Mucosa of gallbladder (tissue), 1 donor: ENCODE measurements around the gene TNFAIP8L1. TPM values are rescaled to one million over a fixed set of nuclear protein-coding genes. Genes with fewer than 3 reads are reported as not detected.
A peak's percentile ranks its signal among the peaks of the same experiment; 100 is the strongest.

Experiments used
- DNase-seq: peaks from one replicate; pipeline ENCODE4 v3.0.0-alpha.2; 2020; ENCODE audit warnings: low spot score
- total RNA-seq: library from RNA; stranded (reverse); gene quantifications from one replicate; pipeline ENCODE4 v1.2.1, GENCODE V29; 2021
- donor health status: DM: no; HTN: no; CAD: no.

The TNFAIP8L1 gene
- total RNA-seq, 1 donor from 2014 or later, result 7.3 TPM

GRCh38 chr19:4609878-4610511 is 29.3 kb upstream of the TNFAIP8L1 start:
- no peak for DNase-seq

- DNase-seq, result no peak
Observed at GRCh38 chr19:4613254-4613751, 26.0 kb upstream of the TNFAIP8L1 start.

GRCh38 chr19:4618019-4618418 is 21.3 kb upstream of the TNFAIP8L1 start:
- no peak for DNase-seq

GRCh38 chr19:4619668-4620294 is 19.5 kb upstream of the TNFAIP8L1 start:
- no peak for DNase-seq

- no peak for DNase-seq
Observed at GRCh38 chr19:4620675-4621074, 18.6 kb upstream of the TNFAIP8L1 start.

GRCh38 chr19:4622695-4623421 is 16.5 kb upstream of the TNFAIP8L1 start:
- no peak for DNase-seq

GRCh38 chr19:4624301-4624700 is 15.0 kb upstream of the TNFAIP8L1 start:
- no peak for DNase-seq

- DNase-seq, result no peak
Observed at GRCh38 chr19:4624733-4625362, 14.5 kb upstream of the TNFAIP8L1 start.

- DNase-seq, result peak; percentile 64
Observed at GRCh38 chr19:4633140-4633967, 6.0 kb upstream of the TNFAIP8L1 start.

- no peak for DNase-seq
Observed at GRCh38 chr19:4635754-4636116, 3.6 kb upstream of the TNFAIP8L1 start.

GRCh38 chr19:4636151-4636717 is 3.1 kb upstream of the TNFAIP8L1 start:
- peak; percentile 61 for DNase-seq

GRCh38 chr19:4636761-4637160 is 2.6 kb upstream of the TNFAIP8L1 start:
- DNase-seq, result no peak

GRCh38 chr19:4638317-4638716 is 999 bp upstream of the TNFAIP8L1 start:
- DNase-seq, result no peak

- DNase-seq, result no peak
Observed at GRCh38 chr19:4639531-4640246, 373 bp downstream of the TNFAIP8L1 start.

GRCh38 chr19:4640247-4641000 is 1.1 kb downstream of the TNFAIP8L1 start:
- peak; percentile 24 for DNase-seq

- no peak for DNase-seq
Observed at GRCh38 chr19:4641132-4641531, 1.8 kb downstream of the TNFAIP8L1 start.

GRCh38 chr19:4642625-4643024 is 3.3 kb downstream of the TNFAIP8L1 start:
- DNase-seq, result no peak

GRCh38 chr19:4645718-4646117 is 6.4 kb downstream of the TNFAIP8L1 start:
- no peak for DNase-seq
